ENCODE results near the gene SLF2.

Gene SLF2

GRCh38 chr10:100901051-100901450 is 11.7 kb upstream of the SLF2 start:
- no peak for DNase-seq

- no peak for DNase-seq
These were observed 10.1 kb upstream of the SLF2 start for GRCh38 chr10:100902622-100903021.

GRCh38 chr10:100904917-100905316 is 7.8 kb upstream of the SLF2 start:
- no peak for DNase-seq

GRCh38 chr10:100907175-100907574 is 5.6 kb upstream of the SLF2 start:
- DNase-seq, result no peak

- DNase-seq, result no peak
These were observed 4.9 kb upstream of the SLF2 start for GRCh38 chr10:100907773-100908363.

- DNase-seq, result no peak
These were observed 4.4 kb upstream of the SLF2 start for GRCh38 chr10:100908378-100908777.

GRCh38 chr10:100909501-100910263 is 3.1 kb upstream of the SLF2 start:
- DNase-seq, result no peak

GRCh38 chr10:100911472-100911871 is 1.3 kb upstream of the SLF2 start:
- DNase-seq, result no peak

GRCh38 chr10:100912013-100912604 is 654 bp upstream of the SLF2 start:
- no peak for DNase-seq

- DNase-seq, result no peak
These were observed 705 bp downstream of the SLF2 start for GRCh38 chr10:100913470-100913865.

GRCh38 chr10:100917071-100917470 is 4.3 kb downstream of the SLF2 start:
- DNase-seq, result no peak

GRCh38 chr10:100923580-100923979 is 10.8 kb downstream of the SLF2 start:
- DNase-seq, result no peak

GRCh38 chr10:100927266-100927665 is 14.5 kb downstream of the SLF2 start:
- no peak for DNase-seq

- DNase-seq, result no peak
These were observed 15.3 kb downstream of the SLF2 start for GRCh38 chr10:100928039-100928438.

GRCh38 chr10:100930368-100930767 is 17.6 kb downstream of the SLF2 start:
- DNase-seq, result no peak

GRCh38 chr10:100934084-100934659 is 21.4 kb downstream of the SLF2 start:
- no peak for DNase-seq

GRCh38 chr10:100939763-100940344 is 27.1 kb downstream of the SLF2 start:
- no peak for DNase-seq

GRCh38 chr10:100942229-100942628 is 29.5 kb downstream of the SLF2 start:
- no peak for DNase-seq

GRCh38 chr10:100943508-100943907 is 30.7 kb downstream of the SLF2 start:
- no peak for DNase-seq

GRCh38 chr10:100945754-100946153 is 33.0 kb downstream of the SLF2 start:
- DNase-seq, result no peak

- no peak for DNase-seq
These were observed 36.2 kb downstream of the SLF2 start for GRCh38 chr10:100948916-100949315.

- no peak for DNase-seq
These were observed 47.5 kb downstream of the SLF2 start for GRCh38 chr10:100960251-100960650.

- DNase-seq, result no peak
These were observed 49.8 kb downstream of the SLF2 start for GRCh38 chr10:100962351-100963080.
